Endothelial cell of umbilical vein (primary cell): ENCODE measurements around the gene INSYN2B. TPM values are rescaled to one million over a fixed set of nuclear protein-coding genes. Genes with fewer than 3 reads are reported as not detected.

Experiments used
- BruUV-seq: library from RNA; stranded (reverse); fragments of 400-500 nt; replicated peaks from 2 replicates; lab custom pipeline; 2021; lab: Mats Ljungman, UMichigan
- CTCF ChIA-PET: fragments of 300-600, 350-600 bp; sonication (Branson Sonifier 250); formaldehyde crosslinking; loops from one replicate; lab custom pipeline; 2021; ENCODE audit warnings: antibody characterized with exemption, inconsistent platforms; lab: Charles Lee
- POLR2A ChIA-PET: fragments of 300-600, 350-600 bp; sonication (Branson Sonifier 250); formaldehyde crosslinking; loops from one replicate; lab custom pipeline; 2021; ENCODE audit warnings: antibody characterized with exemption, inconsistent platforms; lab: Charles Lee
- DNase-seq: peaks from one replicate; pipeline ENCODE4 v3.0.0-alpha.2; 2011; ENCODE audit warnings: low read depth, low spot score
- FAIRE-seq: peaks from 2 replicates; lab custom pipeline; 2011; peaks lifted over from hg19 to GRCh38; lab: Jason Lieb, UNC
- H2AFZ ChIP-seq: 2 replicates; pipeline ENCODE4 v1.6.0; 2012; ENCODE audit warnings: low read depth, low read length, control low read depth, inconsistent platforms
- H3K27ac ChIP-seq: 2 replicates; pipeline ENCODE4 v1.5.1; 2011; ENCODE audit warnings: low read depth, mild to moderate bottlenecking, control low read depth, low read length, moderate library complexity; ENCODE audit not compliant: insufficient read depth
- H3K27me3 ChIP-seq, 2 experiments: 2 replicates each; pipeline versions ENCODE4 v1.6.0 to v1.6.1; 2011; ENCODE audit warnings: low read length in 2 of 2, mixed read lengths in 1 of 2; ENCODE audit not compliant: control insufficient read depth in 2 of 2, insufficient read depth in 2 of 2
- H3K36me3 ChIP-seq, 2 experiments: 2 replicates in 1 of 2; 3 replicates in 1 of 2; pipeline ENCODE4 v1.5.1; 2011; ENCODE audit warnings: low read length in 2 of 2, mild to moderate bottlenecking in 1 of 2, moderate library complexity in 1 of 2; ENCODE audit not compliant: control insufficient read depth in 2 of 2, insufficient read depth in 2 of 2; ENCODE audit errors: extremely low read depth in 1 of 2
- H3K4me1 ChIP-seq: 3 replicates; pipeline ENCODE4 v1.5.1; 2011; ENCODE audit warnings: mild to moderate bottlenecking, low read length; ENCODE audit not compliant: control insufficient read depth, insufficient read depth; ENCODE audit errors: extremely low read depth
- H3K4me2 ChIP-seq: 2 replicates; pipeline ENCODE4 v1.6.1; 2011; ENCODE audit warnings: low read length, control low read depth, mixed read lengths; ENCODE audit not compliant: insufficient read depth
- H3K4me3 ChIP-seq, 3 experiments: fragments of 200-600 bp in 1 of 3; sonication (generic), shearing (Covaris generic) in 1 of 3; replicated peaks in 1 of 3; 2 replicates each; pipeline ENCODE4 v1.5.1; 2011 to 2016; ENCODE audit warnings: control low read depth in 3 of 3, low read length in 3 of 3, mild to moderate bottlenecking in 2 of 3, inconsistent platforms in 1 of 3, low read depth in 1 of 3, moderate library complexity in 1 of 3; ENCODE audit not compliant: insufficient read depth in 1 of 3
- H3K79me2 ChIP-seq: 2 replicates; pipeline ENCODE4 v1.6.0; 2012; ENCODE audit warnings: low read length, inconsistent platforms; ENCODE audit not compliant: control insufficient read depth, insufficient read depth
- H3K9ac ChIP-seq: replicated peaks from 2 replicates; pipeline ENCODE3; 2011; ENCODE audit warnings: low read length, control low read depth; ENCODE audit not compliant: insufficient read depth; ENCODE audit errors: extremely low read depth
- H3K9me1 ChIP-seq: replicated peaks from 3 replicates; pipeline ENCODE4 v1.6.0; 2011; ENCODE audit warnings: mild to moderate bottlenecking, low read length; ENCODE audit not compliant: control insufficient read depth, insufficient read depth; ENCODE audit errors: extremely low read depth
- H3K9me3 ChIP-seq: replicated peaks from 2 replicates; pipeline ENCODE4 v1.5.1; 2012; ENCODE audit warnings: low read length, inconsistent platforms; ENCODE audit not compliant: control insufficient read depth, insufficient read depth
- H4K20me1 ChIP-seq: replicated peaks from 2 replicates; pipeline ENCODE3; 2011; ENCODE audit warnings: mild to moderate bottlenecking, low read length; ENCODE audit not compliant: control insufficient read depth, insufficient read depth; ENCODE audit errors: extremely low read depth
- EZH2 ChIP-seq: IDR thresholded peaks from 2 replicates; pipeline ENCODE4 v1.6.1; 2012; ENCODE audit warnings: borderline replicate concordance, low read depth, mild to moderate bottlenecking, moderate library complexity, low read length, inconsistent platforms; ENCODE audit not compliant: severe bottlenecking
- FOS ChIP-seq: IDR thresholded peaks from 2 replicates; pipeline ENCODE4 v1.6.1; 2011; ENCODE audit warnings: mild to moderate bottlenecking, low read length, moderate library complexity, borderline replicate concordance; ENCODE audit not compliant: insufficient read depth
- GATA2 ChIP-seq: IDR thresholded peaks from 2 replicates; pipeline ENCODE4 v1.7.0; 2011; ENCODE audit warnings: low read depth, mild to moderate bottlenecking, moderate library complexity, mixed read lengths, low read length; ENCODE audit not compliant: insufficient read length, insufficient read depth
- JUN ChIP-seq: IDR thresholded peaks from 2 replicates; pipeline ENCODE4 v1.6.1; 2011; ENCODE audit warnings: borderline replicate concordance, low read depth; ENCODE audit not compliant: insufficient read length, insufficient read depth
- MYC ChIP-seq: IDR thresholded peaks from one replicate; pipeline ENCODE4 v1.6.1; 2011; ENCODE audit warnings: mild to moderate bottlenecking, low read depth, low read length
- POLR2A ChIP-seq: IDR thresholded peaks from 2 replicates; pipeline ENCODE4 v1.6.1; 2012; ENCODE audit warnings: low read depth, mild to moderate bottlenecking, control low read depth, low read length
- POLR2AphosphoS5 ChIP-seq: IDR thresholded peaks from 2 replicates; pipeline ENCODE4 v1.6.1; 2012; ENCODE audit warnings: low read depth, mild to moderate bottlenecking, control low read depth, low read length, moderate library complexity; ENCODE audit not compliant: insufficient read depth
- dilution Hi-C: fragments of 300-500 bp; cut with MboI; formaldehyde crosslinking; loops from one replicate; pipeline ENCODE4 v1.15.0; 2019; ENCODE audit warnings: low sequenced_read_pairs; ENCODE audit not compliant: extremely low pct_ligation_motif_present
- intact Hi-C: fragments of 100-400 bp; cut with micrococcal nuclease; formaldehyde crosslinking; loops from one replicate; pipeline ENCODE4 v1.10.0; 2022
- polyA plus RNA-seq, 4 experiments: library from polyadenylated mRNA; depleted of rRNA in 3 of 4; stranded (reverse) in 3 of 4; unstranded in 1 of 4; fragments of >200 nt; gene quantifications; 2 replicates each; pipeline versions ENCODE4 v1.2.1 to v1.2.3, GENCODE V29; 2011 to 2012; ENCODE audit warnings: missing spikeins in 1 of 4
- total RNA-seq: library from RNA; stranded (reverse); gene quantifications from 2 replicates; pipeline ENCODE4 v1.2.3, GENCODE V29; 2021
- TF ChIP-seq, protein P1 (sequence below): IDR thresholded peaks from 2 replicates; pipeline ENCODE4 v1.6.1; 2011; ENCODE audit not compliant: insufficient read depth, insufficient read length
- TF ChIP-seq, protein P2 (sequence below), 2 donors: IDR thresholded peaks; 1 replicate in 1 of 2; 2 replicates in 1 of 2; pipeline ENCODE4 v1.5.1; 2011; ENCODE audit warnings: low read length in 2 of 2, mild to moderate bottlenecking in 2 of 2, moderate library complexity in 2 of 2, control low read depth in 1 of 2, inconsistent platforms in 1 of 2, low read depth in 1 of 2; ENCODE audit not compliant: insufficient read depth in 1 of 2; ENCODE audit errors: extremely low read depth in 1 of 2

INSYN2B gene
- total and polyA plus RNA-seq, 2 donors (not counting 3 experiments of a cell fraction or from before 2014, with no cell fraction given): 8.2 to 17.1 TPM

- BruUV-seq: no TSS peak
- intact Hi-C loops (loop anchor here (5.0 kb wide), 1 partner anchor 1393 kb away; the partner anchor contains the start of gene PANK3), dilution Hi-C loops (no loop called here)
- Histone ChIP-seq H3K27ac (peak overlapping the region; percentile 97), H3K9ac (peak overlapping the region; percentile 52), H3K9me3 (no peaks in the 10 kb centered on the region), H3K79me2 (peaks cover 91% of the 10 kb centered on the region), H3K4me3 (no peak overlapping the region), H3K27me3 (no peaks in the 10 kb centered on the region), H3K36me3 (no peaks in the 10 kb centered on the region), H3K4me1 (peaks cover 53% of the 10 kb centered on the region), H2AFZ (no peak overlapping the region), H3K4me2 (peak overlapping the region; percentile 13), H4K20me1 (no peaks in the 10 kb centered on the region), H3K9me1 (no peaks in the 10 kb centered on the region)
- DNase-seq (no peak), FAIRE-seq (peak; percentile 54)
- CTCF ChIA-PET: interaction anchor here (1.1 to 2.8 kb wide), 4 partner anchors 10 to 246 kb away, joined by 3 to 74 read pairs (median 4); partner anchors contain the start of gene INSYN2B
- TF ChIP-seq JUN (no peak), POLR2A (no peak), GATA2 (no peak), FOS (no peak), EZH2 (no peak)
- POLR2A ChIA-PET: interaction anchor here (1.0 kb wide), 1 partner anchor 18 kb away, joined by 3 read pairs; no protein-coding TSS in a partner anchor
Observed at GRCh38 chr5:169970339-169970738, 10.0 kb downstream of the INSYN2B start.

GRCh38 chr5:169964246-169964645 is 16.0 kb downstream of the INSYN2B start:
- Histone ChIP-seq H3K9ac (no peak overlapping the region), H3K27me3 (no peaks in the 10 kb centered on the region), H2AFZ (no peak overlapping the region), H3K4me1 (peaks cover 2% of the 10 kb centered on the region), H3K79me2 (peaks cover 83% of the 10 kb centered on the region), H3K36me3 (no peaks in the 10 kb centered on the region), H3K4me2 (no peak overlapping the region), H3K27ac (no peak overlapping the region), H3K9me3 (no peaks in the 10 kb centered on the region), H3K9me1 (no peaks in the 10 kb centered on the region), H4K20me1 (no peaks in the 10 kb centered on the region), H3K4me3 (no peak overlapping the region)
- intact Hi-C loops (no loop called here), dilution Hi-C loops (no loop called here)
- no peak for DNase-seq
- TF ChIP-seq, protein P1, sequence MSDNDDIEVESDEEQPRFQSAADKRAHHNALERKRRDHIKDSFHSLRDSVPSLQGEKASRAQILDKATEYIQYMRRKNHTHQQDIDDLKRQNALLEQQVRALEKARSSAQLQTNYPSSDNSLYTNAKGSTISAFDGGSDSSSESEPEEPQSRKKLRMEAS: no peak
- TF ChIP-seq FOS: no peak
- TF ChIP-seq MYC: no peak
- no peak for TF ChIP-seq POLR2A
- no peak for TF ChIP-seq EZH2
- TF ChIP-seq GATA2: no peak
- no peak for TF ChIP-seq POLR2AphosphoS5
- no peak for TF ChIP-seq JUN
- TF ChIP-seq, protein P2, sequence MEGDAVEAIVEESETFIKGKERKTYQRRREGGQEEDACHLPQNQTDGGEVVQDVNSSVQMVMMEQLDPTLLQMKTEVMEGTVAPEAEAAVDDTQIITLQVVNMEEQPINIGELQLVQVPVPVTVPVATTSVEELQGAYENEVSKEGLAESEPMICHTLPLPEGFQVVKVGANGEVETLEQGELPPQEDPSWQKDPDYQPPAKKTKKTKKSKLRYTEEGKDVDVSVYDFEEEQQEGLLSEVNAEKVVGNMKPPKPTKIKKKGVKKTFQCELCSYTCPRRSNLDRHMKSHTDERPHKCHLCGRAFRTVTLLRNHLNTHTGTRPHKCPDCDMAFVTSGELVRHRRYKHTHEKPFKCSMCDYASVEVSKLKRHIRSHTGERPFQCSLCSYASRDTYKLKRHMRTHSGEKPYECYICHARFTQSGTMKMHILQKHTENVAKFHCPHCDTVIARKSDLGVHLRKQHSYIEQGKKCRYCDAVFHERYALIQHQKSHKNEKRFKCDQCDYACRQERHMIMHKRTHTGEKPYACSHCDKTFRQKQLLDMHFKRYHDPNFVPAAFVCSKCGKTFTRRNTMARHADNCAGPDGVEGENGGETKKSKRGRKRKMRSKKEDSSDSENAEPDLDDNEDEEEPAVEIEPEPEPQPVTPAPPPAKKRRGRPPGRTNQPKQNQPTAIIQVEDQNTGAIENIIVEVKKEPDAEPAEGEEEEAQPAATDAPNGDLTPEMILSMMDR (IDR thresholded peaks at IDR 0.05; ENCODE audit: extremely low read depth in 1 of 2, insufficient read depth in 1 of 2, low read depth in 1 of 2, low read length in 2 of 2): no peak
- BruUV-seq: no TSS peak
- no peak for FAIRE-seq
- CTCF ChIA-PET: interaction anchor here (2.1 to 2.6 kb wide), 2 partner anchors 16 to 17 kb away, joined by 6 to 13 read pairs; partner anchors contain the start of gene INSYN2B
- POLR2A ChIA-PET: no interaction called here
